K562 (cell line): ENCODE data around the gene ARL8A. TPM values are rescaled to one million over a fixed set of nuclear protein-coding genes. Genes with fewer than 3 reads are reported as not detected.
A peak's percentile ranks its signal among the peaks of the same experiment; 100 is the strongest.

Experiments used
- ARID4B ChIP-seq: sonication (generic); formaldehyde crosslinking; IDR thresholded peaks from 2 replicates; pipeline ENCODE4 v1.8.0; 2022; ENCODE audit warnings: mild to moderate bottlenecking, missing genetic modification reagents
- ETV5 ChIP-seq: sonication (generic); formaldehyde crosslinking; IDR thresholded peaks from 2 replicates; pipeline ENCODE4 v1.4.0; 2020; ENCODE audit warnings: low read depth, mild to moderate bottlenecking, missing genetic modification reagents
- MAFF ChIP-seq: IDR thresholded peaks from 2 replicates; pipeline ENCODE4 v1.6.1; 2012; ENCODE audit warnings: low read length, improper control_type of control experiment
- MAFG ChIP-seq: fragments of 450-650 bp; conservative IDR thresholded peaks from 2 replicates; pipeline ENCODE4 v1.6.1; 2016; ENCODE audit warnings: missing genetic modification characterization, missing compliant biosample characterization
- MBD1 ChIP-seq: fragments of 250-450 bp; sonication (Bioruptor Pico); IDR thresholded peaks from 2 replicates; pipeline ENCODE4 v1.8.0; 2022; ENCODE audit warnings: inconsistent platforms
- PRPF4 ChIP-seq: fragments of 200-400 bp; formaldehyde crosslinking; IDR thresholded peaks from one replicate; pipeline ENCODE4 v1.6.1; 2017; ENCODE audit warnings: low read length, low read depth, mild to moderate bottlenecking; ENCODE audit not compliant: insufficient read depth, poor library complexity, severe bottlenecking
- RBM15 ChIP-seq: fragments of 200-400 bp; formaldehyde crosslinking; IDR thresholded peaks from 2 replicates; pipeline ENCODE4 v1.6.1; 2018; ENCODE audit warnings: mild to moderate bottlenecking, low read length, moderate library complexity; ENCODE audit not compliant: insufficient read depth
- SMAD4 ChIP-seq: fragments of 250-450 bp; sonication (Bioruptor Pico); conservative IDR thresholded peaks from 2 replicates; pipeline ENCODE4 v1.8.0; 2021; ENCODE audit warnings: inconsistent platforms, mild to moderate bottlenecking, moderate library complexity
- SRSF3 ChIP-seq: fragments of 200-400 bp; formaldehyde crosslinking; IDR thresholded peaks from 2 replicates; pipeline ENCODE4 v1.6.1; 2016; ENCODE audit warnings: mild to moderate bottlenecking, low read length, moderate library complexity; ENCODE audit not compliant: insufficient read depth
- TFE3 ChIP-seq: fragments of 450-650 bp; formaldehyde crosslinking; IDR thresholded peaks from 2 replicates; pipeline ENCODE4 v1.4.0; 2020; ENCODE audit warnings: mild to moderate bottlenecking, mixed read lengths
- TSHZ1 ChIP-seq: fragments of 250-450 bp; sonication (Bioruptor Pico); IDR thresholded peaks from 2 replicates; pipeline ENCODE4 v1.4.0; 2020; ENCODE audit warnings: mild to moderate bottlenecking, moderate library complexity
- ZNF57 ChIP-seq: fragments of 450-650 bp; formaldehyde crosslinking; IDR thresholded peaks from 2 replicates; pipeline ENCODE4 v1.4.0; 2020; ENCODE audit warnings: mild to moderate bottlenecking, moderate library complexity
- polyA plus RNA-seq, 8 experiments: library from polyadenylated mRNA; depleted of rRNA in 4 of 8; stranded (reverse) in 5 of 8; unstranded in 3 of 8; fragments of >200 nt; fragmentation: Nextera tagmentation in 2 of 8; fragmentation: Illumina TruSeq in 1 of 8; extraction: Ambion mirVana in 2 of 8; extraction: Trizol in 1 of 8; gene quantifications; 2 replicates each; pipeline versions ENCODE4 v1.2.1 to v1.2.3, GENCODE V29; 2011 to 2014; ENCODE audit warnings: inconsistent platforms in 1 of 8, missing spikeins in 1 of 8
- total RNA-seq, 7 experiments: library from RNA; depleted of rRNA in 6 of 7; stranded (reverse); fragments of >200 nt in 6 of 7; fragmentation: Illumina TruSeq in 2 of 7; extraction: Trizol in 2 of 7; gene quantifications; 2 replicates each; pipeline versions ENCODE4 v1.2.1 to v1.2.3, GENCODE V29; 2011 to 2021; ENCODE audit warnings: low replicate concordance in 1 of 7

The ARL8A gene
- total and polyA plus RNA-seq, 9 of the 15 experiments (the other 6 are each of a cell fraction or from before 2014, with no cell fraction given), result 0.17 to 27.3 (median 15.6) TPM

- no peak for TF ChIP-seq TSHZ1
- TF ChIP-seq PRPF4, result no peak
- TF ChIP-seq ARID4B (CRISPR knock-in tag), result no peak; the same call in 1 of the 2 replicates
- TF ChIP-seq TFE3, result no peak
- TF ChIP-seq MBD1 (CRISPR knock-in tag), result no peak
- TF ChIP-seq MAFG (tag), result no peak
- TF ChIP-seq SMAD4 (CRISPR knock-in tag), result peak; percentile 91
- TF ChIP-seq ZNF57 (CRISPR knock-in tag), result no peak
- no peak for TF ChIP-seq SRSF3
- no peak for TF ChIP-seq MAFF
- no peak for TF ChIP-seq RBM15
- TF ChIP-seq ETV5, result no peak
Measured at GRCh38 chr1:202158810-202159533, 14.4 kb upstream of the ARL8A start (continued).
